DND-41 (cell line): ENCODE measurements around the gene KLHDC7B.

Experiments used
- CTCF ChIP-seq: IDR thresholded peaks from 2 replicates; pipeline ENCODE4 v1.5.1; 2012; ENCODE audit warnings: borderline replicate concordance, low read length, moderate library complexity, mild to moderate bottlenecking; ENCODE audit not compliant: poor library complexity, severe bottlenecking; ENCODE audit errors: extremely low read depth
- EZH2 ChIP-seq: IDR thresholded peaks from 3 replicates; pipeline ENCODE4 v1.6.1; 2012; ENCODE audit warnings: borderline replicate concordance, low read depth, mild to moderate bottlenecking, moderate library complexity, low read length, inconsistent platforms; ENCODE audit not compliant: severe bottlenecking

GRCh38 chr22:50581950-50582492, 36.3 kb downstream of the KLHDC7B start:
- TF ChIP-seq CTCF (no peak), EZH2 (no peak)
